CD14-positive monocyte (primary cell): Measurements from ENCODE around the gene NLRC3. TPM values are rescaled to one million over a fixed set of nuclear protein-coding genes. Genes with fewer than 3 reads are reported as not detected.

Experiments
- DNase-seq, 3 donors: peaks; one replicate each; pipeline ENCODE4 v3.0.0-alpha.2; 2011 to 2022
- H2AFZ ChIP-seq: 2 replicates; pipeline ENCODE4 v1.6.0; 2012; ENCODE audit warnings: mild to moderate bottlenecking, low read depth, low read length, inconsistent platforms; ENCODE audit not compliant: insufficient read depth, poor library complexity, severe bottlenecking
- H3K27ac ChIP-seq, 2 donors: 1 replicate in 1 of 2; 2 replicates in 1 of 2; pipeline ENCODE4 v1.5.1; 2012 to 2013; ENCODE audit warnings: low read length in 2 of 2, control low read depth in 1 of 2, inconsistent platforms in 1 of 2, low read depth in 1 of 2, mild to moderate bottlenecking in 1 of 2
- H3K27me3 ChIP-seq, 2 donors: one replicate each; pipeline versions ENCODE4 v1.6.0 to v1.6.1; 2011 to 2013; ENCODE audit warnings: low read length in 2 of 2; ENCODE audit not compliant: control insufficient read depth in 2 of 2, insufficient read depth in 2 of 2
- H3K36me3 ChIP-seq, 2 donors: replicated peaks in 1 of 2; 1 replicate in 1 of 2; 2 replicates in 1 of 2; pipeline versions ENCODE4 v1.5.1 to v1.6.1; 2012 to 2013; ENCODE audit warnings: low read length in 2 of 2, control low read depth in 1 of 2, inconsistent platforms in 1 of 2, mild to moderate bottlenecking in 1 of 2; ENCODE audit not compliant: insufficient read depth in 2 of 2, control insufficient read depth in 1 of 2
- H3K4me1 ChIP-seq, 2 donors: 1 replicate in 1 of 2; 2 replicates in 1 of 2; pipeline versions ENCODE4 v1.5.1 to v1.6.1; 2012 to 2013; ENCODE audit warnings: low read length in 2 of 2, control low read depth in 1 of 2, inconsistent platforms in 1 of 2, mild to moderate bottlenecking in 1 of 2, moderate library complexity in 1 of 2; ENCODE audit not compliant: insufficient read depth in 2 of 2, control insufficient read depth in 1 of 2
- H3K4me2 ChIP-seq: replicated peaks from 2 replicates; pipeline ENCODE3; 2012; ENCODE audit warnings: low read length, moderate library complexity, mild to moderate bottlenecking; ENCODE audit not compliant: poor library complexity, severe bottlenecking; ENCODE audit errors: extremely low read depth
- H3K4me3 ChIP-seq, 3 experiments: fragments of 200-600 bp in 1 of 3; sonication (generic) in 1 of 3; replicated peaks in 1 of 3; 1 replicate in 2 of 3; 2 replicates in 1 of 3; pipeline ENCODE4 v1.5.1; 2011 to 2013; ENCODE audit warnings: low read length in 3 of 3, mild to moderate bottlenecking in 3 of 3, control low read depth in 2 of 3, low read depth in 2 of 3, inconsistent platforms in 1 of 3, moderate library complexity in 1 of 3
- H3K79me2 ChIP-seq: 2 replicates; pipeline ENCODE4 v1.6.0; 2012; ENCODE audit warnings: mild to moderate bottlenecking, control low read depth, inconsistent platforms, low read length, moderate library complexity; ENCODE audit not compliant: insufficient read depth
- H3K9ac ChIP-seq: 2 replicates; pipeline ENCODE4 v1.6.0; 2017; ENCODE audit warnings: low read length, mild to moderate bottlenecking; ENCODE audit not compliant: insufficient read depth, poor library complexity, severe bottlenecking
- H3K9me3 ChIP-seq, 2 donors: replicated peaks in 1 of 2; 1 replicate in 1 of 2; 2 replicates in 1 of 2; pipeline versions ENCODE4 v1.5.1 to v1.6.1; 2012 to 2013; ENCODE audit warnings: low read length in 2 of 2, control low read depth in 1 of 2; ENCODE audit not compliant: control insufficient read depth in 1 of 2, insufficient read depth in 1 of 2
- H4K20me1 ChIP-seq: 2 replicates; pipeline ENCODE4 v1.6.0; 2012; ENCODE audit warnings: mild to moderate bottlenecking, low read length, control low read depth, moderate library complexity; ENCODE audit not compliant: insufficient read depth
- H3K27ac Mint-ChIP-seq, 7 donors: one replicate each; pipeline ENCODE4 v1.8.0; 2020; ENCODE audit warnings: mild to moderate bottlenecking in 7 of 7, mixed read lengths in 7 of 7, moderate library complexity in 6 of 7, inconsistent platforms in 2 of 7
- H3K27me3 Mint-ChIP-seq, 3 donors: one replicate each; pipeline ENCODE4 v1.8.0; 2021 to 2022; ENCODE audit warnings: low read depth in 3 of 3, mild to moderate bottlenecking in 3 of 3, mixed read lengths in 3 of 3, moderate library complexity in 3 of 3, inconsistent platforms in 1 of 3
- H3K36me3 Mint-ChIP-seq, 2 donors: one replicate each; pipeline ENCODE4 v1.8.0; 2020; ENCODE audit warnings: mixed read lengths in 2 of 2, inconsistent platforms in 1 of 2, mild to moderate bottlenecking in 1 of 2
- H3K4me1 Mint-ChIP-seq: one replicate; pipeline ENCODE4 v1.8.0; 2020; ENCODE audit warnings: mild to moderate bottlenecking, mixed read lengths
- H3K4me3 Mint-ChIP-seq, 2 donors: one replicate each; pipeline ENCODE4 v1.8.0; 2020; ENCODE audit warnings: mild to moderate bottlenecking in 2 of 2, mixed read lengths in 2 of 2, moderate library complexity in 1 of 2
- H3K9me3 Mint-ChIP-seq, 7 donors: one replicate each; pipeline ENCODE4 v1.8.0; 2020 to 2022; ENCODE audit warnings: mixed read lengths in 7 of 7, mild to moderate bottlenecking in 6 of 7, moderate library complexity in 6 of 7, inconsistent platforms in 2 of 7
- CTCF ChIP-seq: fragments of 200-600 bp; IDR thresholded peaks from one replicate; pipeline ENCODE4 v1.8.0; 2022; ENCODE audit warnings: antibody characterized with exemption, mild to moderate bottlenecking
- WGBS: methylation state at CpG from one replicate; pipeline ENCODE4 v1.1.5; 2013; ENCODE audit warnings: missing lambda C conversion rate; ENCODE audit not compliant: insufficient coverage; 5-methylcytosine and 5-hydroxymethylcytosine counted together
- intact Hi-C, 2 donors: fragments of 100-400 bp; cut with micrococcal nuclease; formaldehyde crosslinking; loops; one replicate each; pipeline versions ENCODE4 v1.15.0 to v1.15.1; 2023
- polyA minus RNA-seq: library from RNA; depleted of rRNA, polyadenylated mRNA; stranded (reverse); fragments of >200 nt; gene quantifications from 2 replicates; pipeline ENCODE4 v1.2.3, GENCODE V29; 2012
- polyA plus RNA-seq, 3 donors: library from polyadenylated mRNA; depleted of rRNA in 1 of 3; unstranded in 2 of 3; stranded (reverse) in 1 of 3; fragments of 300-500 nt in 2 of 3; fragments of >200 nt in 1 of 3; fragmentation: Illumina TruSeq in 2 of 3; gene quantifications; 1 replicate in 2 of 3; 2 replicates in 1 of 3; pipeline ENCODE4 v1.2.3, GENCODE V29; 2012 to 2021
- total RNA-seq, 12 experiments: library from RNA in 1 of 12; stranded (reverse) in 1 of 12; fragments of 120-200 nt in 1 of 12; gene quantifications; one replicate each; pipeline ENCODE4 v1.2.4 and lab custom pipeline; 2013 to 2026; ENCODE audit warnings: mixed read lengths in 6 of 12, inconsistent platforms in 1 of 12

NLRC3 gene
- total RNA-seq (2013) = 0.23 TPM
- polyA plus RNA-seq = under 1 TPM; 0.03 to 0.07 (median 0.06) TPM
- polyA minus RNA-seq = 0.14 and 0.56 TPM in 2 replicates
- 0.08 to 2.3 (median 0.80) reads per million in 11 experiments for total RNA-seq (lab: John Stamatoyannopoulos, UW)

GRCh38 chr16:3577302-3577752, at the start of gene NLRC3:
NLRC3 (minus strand) TSS chr16:3577403; CDS start chr16:3565036, 12,367 bp downstream.
- Histone ChIP-seq H3K9ac (peak within 1 kb of the TSS; percentile 32), H3K4me2 (peak within 1 kb of the TSS; percentile 65), H2AFZ (peak within 1 kb of the TSS; percentile 65), H3K36me3 (peaks cover 0 to 6% of the 10 kb centered on the region in 2 donors), H3K79me2 (no peaks in the 10 kb centered on the region), H4K20me1 (no peaks in the 10 kb centered on the region), H3K27ac (no peak within 1 kb of the TSS), H3K27me3 (peaks cover 0 to 31% of the 10 kb centered on the region in 2 donors), H3K4me3 (peak within 1 kb of the TSS in 1 of 3 experiments; percentile 58), H3K9me3 (no peaks in the 10 kb centered on the region), H3K4me1 (peaks cover 41 to 45% of the 10 kb centered on the region in 2 donors)
- Mint-ChIP-seq H3K9me3 (peaks cover 0 to 7% (median 2%) of the 10 kb centered on the region in 7 donors), H3K36me3 (peaks cover 13 to 21% of the 10 kb centered on the region in 2 donors), H3K27me3 (peaks cover 39 to 63% (median 42%) of the 10 kb centered on the region in 3 donors), H3K27ac (peak within 1 kb of the TSS in 3 of 7 donors; percentile 33 to 65 (median 46)), H3K4me3 (peak within 1 kb of the TSS; percentile 67 to 87), H3K4me1 (peaks cover 45% of the 10 kb centered on the region)
- whole genome bisulfite sequencing = under 1% methylated on average over 15 of the region's 18 CpGs
- intact Hi-C loops = no loop called here
- TF ChIP-seq CTCF = no peak
- peak in 1 of 3 donors; percentile 22 for DNase-seq

GRCh38 chr16:3625911-3626732, 48.9 kb upstream of the NLRC3 start:
- H3K4me3 Mint-ChIP-seq = peak overlapping the region; percentile 24 to 78
- H3K27me3 Mint-ChIP-seq = no peaks in the 10 kb centered on the region
- no peak overlapping the region for H3K9ac ChIP-seq
- peaks cover 45 to 56% of the 10 kb centered on the region in 2 donors for H3K4me1 ChIP-seq
- peak overlapping the region; percentile 76 to 85 (median 81) for H3K27ac Mint-ChIP-seq
- H3K27ac ChIP-seq = peak overlapping the region; percentile 54 to 67
- H3K9me3 ChIP-seq = no peaks in the 10 kb centered on the region
- H3K4me3 ChIP-seq = peak overlapping the region in 1 of 3 experiments; percentile 30
- WGBS = 80% methylated on average over 3 of the region's 4 CpGs
- no peaks in the 10 kb centered on the region for H3K36me3 ChIP-seq
- peak; percentile 33 to 72 (median 48) for DNase-seq
- intact Hi-C loops = no loop called here
- H3K79me2 ChIP-seq = peaks cover 64% of the 10 kb centered on the region
- H3K4me1 Mint-ChIP-seq = peaks cover 64% of the 10 kb centered on the region
- no peaks in the 10 kb centered on the region for H3K27me3 ChIP-seq
- H4K20me1 ChIP-seq = no peaks in the 10 kb centered on the region
- H3K36me3 Mint-ChIP-seq = peaks cover 7 to 8% of the 10 kb centered on the region in 2 donors
- peak overlapping the region; percentile 63 for H3K4me2 ChIP-seq
- no peak overlapping the region for H2AFZ ChIP-seq
- no peaks in the 10 kb centered on the region for H3K9me3 Mint-ChIP-seq
- no peak for TF ChIP-seq CTCF
